ENCODE results near the gene TMEM200A. TPM values are rescaled to one million over a fixed set of nuclear protein-coding genes. Genes with fewer than 3 reads are reported as not detected.

Gene TMEM200A
- total RNA-seq, 1 experiment from 2014 or later: 22.9 TPM

DNA sequence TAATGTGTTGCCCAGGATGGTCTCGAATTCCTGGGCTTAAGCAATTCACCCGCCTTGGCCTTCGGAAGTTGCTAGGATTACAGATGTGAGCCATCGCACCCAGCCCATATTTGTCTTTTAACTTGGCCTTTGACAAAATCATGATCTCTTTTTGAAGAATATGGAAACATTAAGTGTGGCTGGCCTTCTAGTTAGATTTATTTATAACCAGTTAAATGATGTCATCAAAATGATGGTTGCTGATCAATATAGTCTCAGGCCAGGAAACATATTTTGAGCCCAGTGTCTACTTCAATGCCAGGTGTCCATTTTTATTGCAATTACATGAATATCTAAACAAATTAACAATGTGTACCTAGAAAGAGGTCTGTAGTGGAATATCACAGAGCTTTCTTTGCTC lies 69.4 kb downstream of the TMEM200A start:
- Histone ChIP-seq H3K27ac (ENCODE audit: low read depth, low read length) (no peak overlapping the region), H4K20me1 (ENCODE audit: insufficient read depth) (no peaks in the 10 kb centered on the region), H3K4me2 (ENCODE audit: low read length) (peak overlapping the region; percentile 45), H3K9me2 (ENCODE audit: insufficient read depth) (no peaks in the 10 kb centered on the region), H3K4me3 (replicated peaks in 1 of 2; ENCODE audit: low read depth in 1 of 2, low read length in 2 of 2) (no peak overlapping the region), H2AFZ (ENCODE audit: low read depth, low read length, poor library complexity, severe bottlenecking) (no peak overlapping the region), H3K4me1 (ENCODE audit: control insufficient read depth in 1 of 2, insufficient read depth in 2 of 2, low read length in 2 of 2) (peaks cover 13 to 26% of the 10 kb centered on the region in 2 experiments), H3K27me3 (ENCODE audit: insufficient read depth, low read length) (no peaks in the 10 kb centered on the region), H3K9ac (ENCODE audit: low read length) (no peak overlapping the region), H3K79me2 (ENCODE audit: insufficient read depth, low read length) (no peaks in the 10 kb centered on the region; the same call in 1 of the 2 replicates), H3K36me3 (ENCODE audit: control insufficient read depth in 1 of 2, insufficient read depth in 2 of 2, low read length in 2 of 2) (no peaks in the 10 kb centered on the region), H3K9me3 (ENCODE audit: control insufficient read depth in 1 of 2, insufficient read depth in 1 of 2, low read depth in 1 of 2, low read length in 2 of 2) (no peaks in the 10 kb centered on the region)
- ChIA-PET POLR2A (no interaction called here), RAD21 (ENCODE audit: low non-redundant PET in 1 of 2, low total read pairs in 2 of 2, uncharacterized antibody in 2 of 2, unreplicated experiment in 2 of 2) (no interaction called here), CTCF (no interaction called here)
- DNase-seq (ENCODE audit: low read depth, low spot score): no peak
- BruUV-seq (replicated peaks): no TSS peak
- no peak for ATAC-seq
- no peak for TF ChIP-seq EZH2 (IDR thresholded peaks at IDR 0.05)
- TF ChIP-seq SRF (IDR thresholded peaks at IDR 0.05; ENCODE audit: low read depth): no peak
- TF ChIP-seq EGR1 (IDR thresholded peaks at IDR 0.05; ENCODE audit: low read depth): no peak
- no peak for TF ChIP-seq CBX3 (IDR thresholded peaks at IDR 0.05; ENCODE audit: low read depth)
- TF ChIP-seq, protein P1, sequence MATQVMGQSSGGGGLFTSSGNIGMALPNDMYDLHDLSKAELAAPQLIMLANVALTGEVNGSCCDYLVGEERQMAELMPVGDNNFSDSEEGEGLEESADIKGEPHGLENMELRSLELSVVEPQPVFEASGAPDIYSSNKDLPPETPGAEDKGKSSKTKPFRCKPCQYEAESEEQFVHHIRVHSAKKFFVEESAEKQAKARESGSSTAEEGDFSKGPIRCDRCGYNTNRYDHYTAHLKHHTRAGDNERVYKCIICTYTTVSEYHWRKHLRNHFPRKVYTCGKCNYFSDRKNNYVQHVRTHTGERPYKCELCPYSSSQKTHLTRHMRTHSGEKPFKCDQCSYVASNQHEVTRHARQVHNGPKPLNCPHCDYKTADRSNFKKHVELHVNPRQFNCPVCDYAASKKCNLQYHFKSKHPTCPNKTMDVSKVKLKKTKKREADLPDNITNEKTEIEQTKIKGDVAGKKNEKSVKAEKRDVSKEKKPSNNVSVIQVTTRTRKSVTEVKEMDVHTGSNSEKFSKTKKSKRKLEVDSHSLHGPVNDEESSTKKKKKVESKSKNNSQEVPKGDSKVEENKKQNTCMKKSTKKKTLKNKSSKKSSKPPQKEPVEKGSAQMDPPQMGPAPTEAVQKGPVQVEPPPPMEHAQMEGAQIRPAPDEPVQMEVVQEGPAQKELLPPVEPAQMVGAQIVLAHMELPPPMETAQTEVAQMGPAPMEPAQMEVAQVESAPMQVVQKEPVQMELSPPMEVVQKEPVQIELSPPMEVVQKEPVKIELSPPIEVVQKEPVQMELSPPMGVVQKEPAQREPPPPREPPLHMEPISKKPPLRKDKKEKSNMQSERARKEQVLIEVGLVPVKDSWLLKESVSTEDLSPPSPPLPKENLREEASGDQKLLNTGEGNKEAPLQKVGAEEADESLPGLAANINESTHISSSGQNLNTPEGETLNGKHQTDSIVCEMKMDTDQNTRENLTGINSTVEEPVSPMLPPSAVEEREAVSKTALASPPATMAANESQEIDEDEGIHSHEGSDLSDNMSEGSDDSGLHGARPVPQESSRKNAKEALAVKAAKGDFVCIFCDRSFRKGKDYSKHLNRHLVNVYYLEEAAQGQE (IDR thresholded peaks at IDR 0.05; ENCODE audit: low read depth): no peak
- TF ChIP-seq ZFX (IDR thresholded peaks at IDR 0.05): no peak
- TF ChIP-seq TCF7L2 (IDR thresholded peaks at IDR 0.05; ENCODE audit: borderline replicate concordance, extremely low read depth, insufficient read depth, insufficient read length): no peak
- TF ChIP-seq EZH2phosphoT487 (IDR thresholded peaks at IDR 0.05; ENCODE audit: borderline replicate concordance): no peak
- TF ChIP-seq POLR2AphosphoS5 (IDR thresholded peaks at IDR 0.05; ENCODE audit: low read depth, low read length): no peak
- TF ChIP-seq, protein P2, sequence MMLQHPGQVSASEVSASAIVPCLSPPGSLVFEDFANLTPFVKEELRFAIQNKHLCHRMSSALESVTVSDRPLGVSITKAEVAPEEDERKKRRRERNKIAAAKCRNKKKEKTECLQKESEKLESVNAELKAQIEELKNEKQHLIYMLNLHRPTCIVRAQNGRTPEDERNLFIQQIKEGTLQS (IDR thresholded peaks at IDR 0.05): no peak
- TF ChIP-seq, protein P3, sequence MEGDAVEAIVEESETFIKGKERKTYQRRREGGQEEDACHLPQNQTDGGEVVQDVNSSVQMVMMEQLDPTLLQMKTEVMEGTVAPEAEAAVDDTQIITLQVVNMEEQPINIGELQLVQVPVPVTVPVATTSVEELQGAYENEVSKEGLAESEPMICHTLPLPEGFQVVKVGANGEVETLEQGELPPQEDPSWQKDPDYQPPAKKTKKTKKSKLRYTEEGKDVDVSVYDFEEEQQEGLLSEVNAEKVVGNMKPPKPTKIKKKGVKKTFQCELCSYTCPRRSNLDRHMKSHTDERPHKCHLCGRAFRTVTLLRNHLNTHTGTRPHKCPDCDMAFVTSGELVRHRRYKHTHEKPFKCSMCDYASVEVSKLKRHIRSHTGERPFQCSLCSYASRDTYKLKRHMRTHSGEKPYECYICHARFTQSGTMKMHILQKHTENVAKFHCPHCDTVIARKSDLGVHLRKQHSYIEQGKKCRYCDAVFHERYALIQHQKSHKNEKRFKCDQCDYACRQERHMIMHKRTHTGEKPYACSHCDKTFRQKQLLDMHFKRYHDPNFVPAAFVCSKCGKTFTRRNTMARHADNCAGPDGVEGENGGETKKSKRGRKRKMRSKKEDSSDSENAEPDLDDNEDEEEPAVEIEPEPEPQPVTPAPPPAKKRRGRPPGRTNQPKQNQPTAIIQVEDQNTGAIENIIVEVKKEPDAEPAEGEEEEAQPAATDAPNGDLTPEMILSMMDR (IDR thresholded peaks at IDR 0.05 in 2 of 3, conservative IDR thresholded peaks at IDR 0.05 in 1 of 3; ENCODE audit: borderline replicate concordance in 1 of 3, insufficient read depth in 1 of 3, low read depth in 2 of 3, low read length in 2 of 3): no peak
- TF ChIP-seq, protein P4, sequence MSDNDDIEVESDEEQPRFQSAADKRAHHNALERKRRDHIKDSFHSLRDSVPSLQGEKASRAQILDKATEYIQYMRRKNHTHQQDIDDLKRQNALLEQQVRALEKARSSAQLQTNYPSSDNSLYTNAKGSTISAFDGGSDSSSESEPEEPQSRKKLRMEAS (IDR thresholded peaks at IDR 0.05): no peak
- no peak for TF ChIP-seq ELF1 (IDR thresholded peaks at IDR 0.05; ENCODE audit: borderline replicate concordance, low read depth)
- no peak for TF ChIP-seq ZNF274 (IDR thresholded peaks at IDR 0.05; ENCODE audit: low read depth, low read length)
- intact Hi-C loops (cut with micrococcal nuclease): no loop called here
